HS-5 (cell line): ENCODE measurements around the gene C10orf53.
"Not testable (repeated sequence)": the region's sequence is repeated elsewhere in the genome, so short reads cannot be mapped to it uniquely, and the experiment has no call there.

Source experiments
- DNase-seq: peaks from one replicate; pipeline ENCODE4 v3.0.0-alpha.2; 2012; ENCODE audit warnings: low read depth

C10orf53 gene

DNA sequence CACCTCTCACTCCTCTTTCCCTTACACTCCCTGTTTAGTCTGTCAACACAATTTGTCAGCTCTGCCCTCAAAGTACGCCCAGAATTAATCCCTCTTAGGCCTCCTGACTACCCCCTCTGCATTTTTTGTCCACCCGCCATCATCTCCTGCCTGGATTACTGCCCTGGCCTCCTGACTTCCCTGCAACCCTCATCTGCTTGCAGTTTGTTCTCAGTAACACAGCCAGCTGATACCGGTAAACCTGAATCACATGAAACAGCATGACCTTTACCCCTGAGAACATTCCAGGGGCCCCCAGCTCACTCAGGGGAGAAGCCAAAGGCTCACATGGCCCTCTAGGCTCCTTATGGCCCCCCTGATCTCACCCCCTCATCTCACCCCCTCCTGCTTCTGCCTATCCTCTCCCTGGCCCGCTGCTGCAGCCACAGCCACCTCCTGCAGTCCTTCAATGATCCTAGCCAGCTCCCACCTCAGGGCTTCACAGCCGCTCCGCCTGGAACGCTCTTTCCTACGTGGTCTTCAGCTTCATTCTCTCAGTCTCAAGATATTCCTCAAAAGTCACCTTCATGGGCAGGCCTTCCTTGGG lies 8.9 kb downstream of the C10orf53 start:
- DNase-seq = no peak

GRCh38 chr10:49688920-49689319 lies 9.5 kb downstream of the C10orf53 start:
- no peak for DNase-seq

DNA sequence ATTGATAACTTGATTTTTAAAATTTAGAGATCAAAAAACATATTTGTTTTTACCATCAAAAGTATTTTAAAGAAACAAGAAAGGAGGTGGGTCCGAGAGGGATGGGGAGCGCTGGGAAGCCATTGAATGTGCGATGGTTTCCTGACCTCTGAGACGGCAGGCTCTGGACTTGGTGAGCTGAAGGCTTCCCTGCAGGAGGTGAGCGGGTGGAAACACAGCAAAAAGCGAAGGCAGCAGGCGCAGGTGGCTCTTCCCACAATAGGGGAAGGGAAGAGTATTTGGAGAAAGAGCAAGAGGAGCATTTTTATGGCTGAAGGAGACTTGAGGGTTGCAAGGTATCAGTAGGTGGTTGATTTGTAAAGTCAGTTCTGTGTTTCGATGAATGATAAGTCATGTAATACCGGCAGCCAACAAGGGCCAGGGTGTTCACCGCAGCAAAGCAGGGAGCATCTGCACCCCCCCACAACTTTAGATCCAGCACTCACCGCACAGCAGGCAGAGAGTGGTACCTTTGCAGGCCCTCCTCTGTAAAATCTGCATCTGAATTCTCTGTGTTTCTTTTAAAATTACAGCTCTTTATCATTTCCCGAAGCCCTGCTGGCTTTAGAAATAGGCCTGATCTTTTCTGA lies 10.5 kb downstream of the C10orf53 start:
- DNase-seq = no peak

DNA sequence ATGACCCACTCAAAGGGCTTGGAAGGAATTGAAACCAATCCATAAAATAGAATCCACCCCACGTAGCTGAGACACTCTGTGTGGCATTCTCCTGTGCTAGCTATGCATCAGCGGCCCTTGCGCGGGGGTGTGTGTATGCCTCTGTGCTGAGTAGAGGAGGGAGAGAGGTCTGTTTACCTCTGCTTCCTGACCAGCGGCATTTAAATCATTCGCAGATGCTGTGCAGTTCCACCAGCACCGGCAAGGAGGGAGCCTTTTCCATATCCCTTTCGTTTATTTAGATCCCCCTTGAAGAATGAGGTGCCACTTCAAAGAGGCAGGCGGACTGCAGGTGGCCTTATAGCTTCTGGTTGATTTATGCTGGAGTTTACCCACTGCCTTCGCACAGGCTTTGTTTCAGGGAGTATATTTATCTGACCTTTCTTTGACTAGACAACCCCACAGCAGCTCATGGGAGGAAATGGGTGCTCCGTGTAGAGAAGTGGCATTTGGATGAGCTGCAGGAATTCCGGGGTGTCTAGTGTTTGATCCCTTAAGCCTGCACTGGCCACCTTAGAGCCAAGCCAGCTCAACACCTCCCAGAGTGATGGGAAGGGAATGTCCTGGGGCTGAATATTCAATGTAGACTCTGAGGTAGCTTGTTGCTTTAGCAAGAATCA lies 11.4 kb downstream of the C10orf53 start:
- DNase-seq = no peak

DNA sequence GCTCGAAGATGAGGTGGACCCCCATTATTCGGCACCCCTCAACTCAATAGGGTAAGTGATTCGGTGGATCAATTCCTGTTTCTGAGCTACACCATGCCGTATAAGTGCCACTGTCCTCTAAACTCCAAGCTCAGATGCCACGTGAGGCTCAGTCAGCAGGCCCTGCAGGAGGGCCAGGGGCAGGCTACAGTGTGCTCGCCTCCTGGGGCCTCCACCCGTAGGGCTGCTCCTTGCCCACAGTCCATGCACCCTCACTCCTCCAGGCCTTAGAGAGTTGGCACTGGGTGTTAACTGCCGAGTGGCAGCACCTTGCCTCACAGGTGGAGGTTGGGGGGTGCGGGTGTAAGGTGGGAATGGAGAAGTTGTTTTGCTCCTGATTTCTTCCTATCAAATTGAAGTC lies 12.1 kb downstream of the C10orf53 start:
- no peak for DNase-seq

DNA sequence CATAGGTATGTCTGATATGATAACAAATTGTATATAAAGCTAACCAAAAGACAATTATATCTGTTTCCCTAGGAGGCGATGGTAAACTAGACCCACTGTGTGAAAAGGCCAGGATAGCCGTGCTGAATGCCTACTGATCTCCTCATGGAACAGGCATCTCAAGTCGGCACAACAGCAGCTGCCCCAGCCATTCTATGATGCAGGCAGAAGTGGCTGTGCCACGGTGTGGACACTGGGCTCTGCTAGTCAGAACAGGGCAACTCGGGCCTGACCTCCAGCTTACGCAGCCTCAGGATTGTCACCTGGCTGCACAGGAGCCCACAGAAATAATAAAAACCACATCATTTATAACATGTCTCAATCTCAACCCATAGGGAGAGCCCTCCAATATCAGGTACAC lies 15.0 kb downstream of the C10orf53 start:
- DNase-seq = no peak

DNA sequence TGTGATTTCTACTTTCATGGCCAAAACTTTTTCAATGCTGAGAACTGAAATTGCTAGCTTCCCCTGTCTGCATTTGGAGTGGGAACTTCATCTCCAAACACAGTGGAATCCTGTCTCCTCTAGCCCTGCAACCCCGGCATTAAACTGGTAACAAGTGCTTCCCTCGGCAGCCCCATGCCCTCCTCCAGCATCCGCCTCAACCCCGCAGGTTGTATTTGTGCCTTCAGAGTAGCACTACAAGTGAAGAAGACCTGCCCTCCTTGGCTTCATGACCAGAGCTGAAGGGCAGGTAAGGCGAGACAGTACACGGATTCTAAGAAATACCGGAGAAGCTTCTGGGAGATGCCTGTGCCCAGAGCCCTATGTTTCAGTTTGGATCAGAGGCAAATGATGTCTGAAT lies 16.9 kb downstream of the C10orf53 start:
- no peak for DNase-seq

GRCh38 chr10:49698679-49699078 lies 19.2 kb downstream of the C10orf53 start:
- DNase-seq = no peak

DNA sequence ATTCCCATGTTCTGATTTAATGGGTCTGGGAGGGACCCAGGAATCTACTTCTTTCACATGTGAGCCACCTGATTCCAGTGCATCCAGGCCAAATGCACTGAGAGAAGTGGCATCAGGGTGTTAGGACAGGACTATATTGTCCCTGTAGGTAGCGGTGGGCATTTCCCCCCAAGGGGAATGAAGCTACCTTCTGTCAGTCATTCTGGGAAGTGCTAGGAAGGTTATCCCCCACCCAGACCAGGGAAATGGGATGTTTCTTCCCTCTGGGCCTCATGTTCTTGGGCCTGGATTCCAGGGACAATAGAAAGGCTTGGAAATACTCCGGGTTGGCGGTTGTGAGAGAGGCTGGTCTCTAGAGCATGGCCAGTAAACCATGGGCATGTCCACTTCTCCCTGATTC lies 20.8 kb downstream of the C10orf53 start:
- no peak for DNase-seq

DNA sequence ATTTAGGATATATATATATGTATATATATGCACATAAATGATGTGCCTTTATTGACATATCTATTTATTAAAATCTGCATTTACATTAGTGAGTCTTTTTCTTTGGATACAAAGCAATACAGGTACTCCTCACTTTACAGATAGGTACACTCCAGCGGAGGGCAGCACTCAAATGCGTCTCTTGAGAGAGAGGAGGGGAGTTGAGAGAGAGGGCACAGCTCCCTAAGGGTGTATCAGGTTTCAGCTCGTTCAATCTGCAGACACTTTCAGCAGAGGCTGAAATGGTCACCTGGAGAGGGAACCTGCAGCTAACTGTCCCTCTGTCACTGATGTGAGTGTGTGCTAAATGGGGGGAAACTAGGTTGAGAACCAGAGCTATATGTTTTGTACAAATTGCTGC lies 21.5 kb downstream of the C10orf53 start:
- no peak for DNase-seq

DNA sequence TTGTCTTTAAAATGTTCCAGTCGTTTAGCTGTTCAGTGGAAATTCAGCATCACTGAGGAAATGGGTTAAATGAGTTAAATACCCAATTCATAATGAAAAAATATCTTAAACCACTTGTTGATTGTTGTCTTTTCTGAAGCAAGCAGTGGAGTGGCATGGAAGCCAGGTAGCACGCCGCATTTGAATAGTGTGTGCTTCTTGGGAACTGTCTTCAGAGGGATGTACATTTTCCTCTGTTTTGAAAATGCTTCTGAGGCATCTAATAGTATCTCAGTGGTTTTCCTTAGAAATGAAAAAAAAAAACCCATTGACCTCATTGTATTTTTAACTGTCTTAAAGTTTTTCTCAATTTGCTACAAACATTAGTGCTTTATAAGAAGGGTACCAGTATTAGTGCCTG lies 28.1 kb downstream of the C10orf53 start:
- DNase-seq = no peak

DNA sequence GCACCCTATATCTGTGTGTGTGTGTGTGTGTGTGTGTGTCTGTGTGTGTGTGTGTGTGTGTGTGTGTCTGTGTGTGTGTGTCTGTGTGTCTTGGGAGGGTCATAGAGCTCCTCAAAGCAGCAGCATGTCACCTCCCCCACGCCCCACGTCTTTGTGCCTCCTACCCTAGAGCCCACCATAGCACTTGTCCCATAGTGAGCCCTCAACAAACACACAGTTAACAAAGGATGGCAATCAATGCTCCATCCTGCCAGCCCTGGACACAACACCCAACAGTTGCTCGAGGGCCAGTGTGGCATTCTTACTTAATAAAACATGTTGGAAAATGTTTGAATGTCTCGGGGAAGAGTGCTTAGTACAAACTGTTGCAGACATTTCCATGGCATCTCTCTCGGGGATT lies 30.5 kb downstream of the C10orf53 start:
- DNase-seq = no peak

DNA sequence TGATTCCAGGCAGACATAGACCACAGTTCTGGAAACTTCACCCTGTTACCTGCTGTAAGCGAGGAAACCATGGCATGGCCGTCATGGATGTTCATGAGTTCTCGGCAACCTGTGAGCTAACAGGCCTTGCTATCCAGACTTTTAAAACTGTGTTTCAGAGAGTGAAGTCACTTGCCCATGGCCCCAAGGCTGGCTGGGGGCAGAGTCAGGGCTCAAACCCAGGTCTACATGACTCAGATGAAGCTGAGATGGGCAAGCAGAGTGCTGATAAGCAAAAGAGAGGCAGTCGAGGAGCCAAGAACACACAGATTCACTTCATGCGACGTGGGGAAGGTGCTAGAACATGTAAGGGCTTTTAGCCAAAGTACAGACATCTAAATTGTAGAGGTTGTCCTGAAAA lies 31.5 kb downstream of the C10orf53 start:
- no peak for DNase-seq

GRCh38 chr10:49711481-49711880 lies 32.0 kb downstream of the C10orf53 start:
- no peak for DNase-seq

DNA sequence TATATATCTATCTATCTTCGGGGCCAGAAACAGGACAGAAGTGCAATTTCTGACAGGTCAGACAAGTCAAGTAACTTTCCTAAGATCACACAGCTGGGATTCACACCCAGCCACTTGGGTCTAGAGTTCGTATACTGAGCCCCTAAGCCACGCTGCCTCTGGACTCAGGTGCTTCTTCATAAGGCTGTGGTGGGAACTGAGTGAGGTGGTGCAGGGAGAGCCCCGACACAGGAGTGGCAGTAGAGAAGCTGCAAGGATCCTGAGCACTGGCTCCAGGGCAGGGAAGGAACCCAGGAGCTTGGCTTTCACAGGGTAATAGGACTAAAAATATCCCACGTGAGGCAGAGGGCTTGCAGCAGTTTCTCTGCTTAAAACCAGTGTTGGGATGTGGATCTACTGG lies 33.8 kb downstream of the C10orf53 start:
- no peak for DNase-seq

GRCh38 chr10:49715157-49715556 lies 35.7 kb downstream of the C10orf53 start:
- DNase-seq = not testable (repeated sequence)

GRCh38 chr10:49726593-49726992 lies 47.1 kb downstream of the C10orf53 start:
- DNase-seq = no peak

GRCh38 chr10:49733866-49734265 lies 54.4 kb downstream of the C10orf53 start:
- DNase-seq = no peak

DNA sequence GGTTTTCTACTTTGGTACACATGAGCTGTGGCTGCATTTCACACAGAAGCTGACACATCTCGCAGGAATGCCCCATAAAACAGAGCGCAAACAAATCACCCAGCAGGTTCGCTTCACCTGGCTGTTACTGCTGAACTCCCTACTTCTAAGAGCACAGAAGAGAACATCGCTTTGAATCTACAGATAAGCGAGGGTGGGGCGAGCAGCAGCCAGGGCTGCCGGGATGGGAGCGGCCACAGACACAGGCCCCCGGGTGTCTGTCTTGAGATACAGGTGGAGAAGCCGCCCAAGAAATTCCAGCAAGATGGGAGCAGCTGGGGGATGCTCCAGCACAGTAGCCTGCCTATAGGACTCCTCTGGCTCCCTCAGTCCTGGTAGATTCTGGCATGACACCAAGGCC lies 55.2 kb downstream of the C10orf53 start:
- no peak for DNase-seq

DNA sequence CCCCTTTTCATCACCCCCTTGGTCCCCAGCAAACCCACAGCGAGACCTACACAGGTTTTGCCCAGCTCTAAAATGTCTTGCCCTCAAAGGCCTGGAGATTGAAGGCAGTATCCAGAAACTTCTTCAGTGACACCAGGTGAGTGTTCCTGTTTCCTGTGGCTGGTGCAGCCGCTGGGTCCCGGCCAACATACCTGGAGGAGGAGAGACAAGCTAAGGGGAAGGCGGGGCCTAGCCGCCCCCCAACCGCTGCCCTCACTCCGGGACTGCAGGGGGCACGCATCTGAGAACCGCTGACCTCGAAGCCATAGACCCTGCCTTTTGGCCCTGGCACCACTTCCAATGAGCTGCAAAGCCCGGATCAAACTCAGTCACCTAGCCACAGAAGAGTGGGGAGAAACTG lies 55.7 kb downstream of the C10orf53 start:
- DNase-seq = no peak

DNA sequence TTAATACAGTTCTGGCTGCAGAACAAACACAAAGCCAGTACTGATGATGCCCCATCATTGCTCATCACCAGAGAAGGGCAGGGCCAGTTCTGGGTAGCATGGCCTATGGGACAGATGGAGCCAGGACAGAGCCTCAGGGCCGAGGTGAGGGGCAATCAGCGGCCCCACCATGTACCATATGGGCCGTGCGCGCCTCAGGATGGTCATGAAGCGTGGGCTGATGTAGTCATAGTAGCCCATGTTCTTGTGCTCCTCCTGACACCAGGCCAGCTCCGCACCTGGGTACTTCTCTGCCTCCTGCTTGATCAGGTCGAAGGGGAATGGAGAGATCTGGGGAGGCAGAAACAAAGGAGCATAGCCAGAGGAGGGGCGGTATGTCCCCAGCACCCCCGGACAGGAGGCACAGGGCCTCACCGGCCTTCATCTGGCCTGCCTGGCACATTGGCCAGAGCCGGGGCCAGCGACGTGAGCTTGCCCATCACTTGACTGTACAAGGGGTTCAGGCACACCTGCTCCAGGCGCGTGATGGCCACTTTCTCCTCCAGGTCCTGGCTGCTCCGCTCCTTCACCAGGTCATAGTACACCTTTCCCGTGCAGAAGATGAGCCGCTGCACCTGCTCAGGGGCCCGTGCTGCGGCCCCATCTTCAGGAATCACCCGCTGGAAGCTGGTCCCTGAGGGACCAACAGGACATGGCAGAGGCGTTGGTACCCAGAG lies 56.6 kb downstream of the C10orf53 start:
- no peak for DNase-seq

DNA sequence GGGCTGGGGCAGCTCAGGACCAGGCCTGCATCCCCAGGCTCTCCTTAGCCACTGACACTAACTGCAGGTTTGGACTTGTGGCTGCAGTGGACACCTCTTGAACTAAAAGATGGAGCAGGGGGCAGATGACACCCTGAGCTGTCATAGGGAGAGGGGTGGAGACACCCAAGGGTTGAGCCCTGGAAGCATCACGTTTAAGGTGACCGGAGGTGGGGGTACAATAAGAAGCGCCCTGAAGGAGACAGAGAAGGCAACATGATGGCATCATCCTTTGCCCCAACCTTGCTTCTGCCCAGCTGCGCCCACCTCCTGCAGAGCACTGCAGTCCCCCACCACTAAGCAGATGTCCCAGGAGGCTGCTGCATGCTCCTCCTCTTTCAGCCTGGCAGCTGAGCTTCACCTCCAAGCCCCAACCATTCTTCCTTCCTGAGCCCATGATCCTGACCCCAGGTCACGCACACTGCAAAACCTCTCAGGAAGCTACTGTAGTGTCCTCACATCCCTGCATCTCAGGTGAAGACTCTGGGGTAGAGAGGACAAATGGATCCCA lies 57.2 kb downstream of the C10orf53 start:
- no peak for DNase-seq
